Testis (tissue), 2 donors: ENCODE data around the gene TP53I11.

Source experiments
- CTCF ChIP-seq, 3 experiments: fragments of 450-650 bp in 2 of 3; fragments of 200-600 bp in 1 of 3; sonication (generic) in 1 of 3; IDR thresholded peaks; one replicate each; pipeline ENCODE4 v1.5.1; 2016 to 2019; ENCODE audit warnings: antibody characterized with exemption in 3 of 3, mild to moderate bottlenecking in 2 of 3, moderate library complexity in 1 of 3
- POLR2A ChIP-seq: fragments of 450-650 bp; IDR thresholded peaks from one replicate; pipeline ENCODE4 v1.6.1; 2017; ENCODE audit warnings: antibody characterized with exemption, mild to moderate bottlenecking, moderate library complexity

- TF ChIP-seq CTCF (IDR thresholded peaks at IDR 0.05) (no peak), POLR2A (no peak)
Measured at GRCh38 chr11:44960200-44960845, 9.6 kb upstream of the TP53I11 start.
